H1 (cell line): ENCODE data around the gene JMJD1C. TPM values are rescaled to one million over a fixed set of nuclear protein-coding genes. Genes with fewer than 3 reads are reported as not detected.

Experiments used
- CTCF ChIA-PET: fragments of 300-600 bp; sonication (Branson Sonifier 250); formaldehyde crosslinking; loops from one replicate; lab custom pipeline; 2021; ENCODE audit not compliant: partially characterized antibody; lab: Charles Lee
- POLR2A ChIA-PET: fragments of 300-600 bp; sonication (Branson Sonifier 250); formaldehyde crosslinking; loops from one replicate; lab custom pipeline; 2021; ENCODE audit warnings: inconsistent platforms; ENCODE audit not compliant: partially characterized antibody; lab: Charles Lee
- DNase-seq, 2 experiments: peaks; one replicate each; pipeline versions ENCODE4 v3.0.0 to v3.0.0-alpha.2; 2010 to 2022; ENCODE audit warnings: low spot score in 2 of 2, low read depth in 1 of 2, mixed read lengths in 1 of 2
- FAIRE-seq: peaks from 2 replicates; lab custom pipeline; 2011; peaks lifted over from hg19 to GRCh38; lab: Jason Lieb, UNC
- H2AFZ ChIP-seq: 2 replicates; pipeline ENCODE4 v1.8.1; 2012; ENCODE audit warnings: low read length, inconsistent platforms
- H2AK5ac ChIP-seq: 2 replicates; pipeline ENCODE4 v1.6.1; 2013; ENCODE audit warnings: low read depth, low read length
- H2BK120ac ChIP-seq: replicated peaks from 2 replicates; pipeline ENCODE3; 2013; ENCODE audit warnings: low read depth, low read length, inconsistent platforms
- H2BK12ac ChIP-seq: 2 replicates; pipeline ENCODE4 v1.6.1; 2013; ENCODE audit warnings: low read depth, low read length
- H2BK15ac ChIP-seq: 2 replicates; pipeline ENCODE4 v1.6.1; 2013; ENCODE audit warnings: low read length
- H2BK20ac ChIP-seq: 2 replicates; pipeline ENCODE4 v1.6.1; 2013; ENCODE audit warnings: low read length
- H2BK5ac ChIP-seq: 2 replicates; pipeline ENCODE4 v1.6.1; 2013; ENCODE audit warnings: low read depth, low read length
- H3K14ac ChIP-seq: 2 replicates; pipeline ENCODE4 v1.6.1; 2013; ENCODE audit warnings: inconsistent platforms; ENCODE audit not compliant: insufficient read length
- H3K18ac ChIP-seq: 2 replicates; pipeline ENCODE4 v1.6.1; 2013; ENCODE audit warnings: low read length; ENCODE audit errors: extremely low read depth
- H3K23ac ChIP-seq: 2 replicates; pipeline ENCODE4 v1.6.1; 2013; ENCODE audit warnings: inconsistent platforms; ENCODE audit not compliant: insufficient read length
- H3K23me2 ChIP-seq: 2 replicates; pipeline ENCODE4 v1.6.1; 2013; ENCODE audit warnings: low read depth, low read length
- H3K27ac ChIP-seq: 2 replicates; pipeline ENCODE4 v1.6.1; 2011; ENCODE audit warnings: low read depth, low read length, inconsistent platforms
- H3K27me3 ChIP-seq, 4 experiments: replicated peaks in 1 of 4; 1 replicate in 1 of 4; 2 replicates in 3 of 4; pipeline versions ENCODE4 v1.6.1 to v1.8.1; 2011 to 2013; ENCODE audit warnings: low read length in 3 of 4, mild to moderate bottlenecking in 3 of 4, inconsistent platforms in 2 of 4, mixed read lengths in 2 of 4, moderate library complexity in 1 of 4; ENCODE audit not compliant: control insufficient read depth in 3 of 4, insufficient read depth in 3 of 4; ENCODE audit errors: extremely low read depth in 1 of 4
- H3K36me3 ChIP-seq, 4 experiments: 2 replicates each; pipeline versions ENCODE4 v1.6.1 to v1.8.1; 2011 to 2013; ENCODE audit warnings: mild to moderate bottlenecking in 4 of 4, low read length in 3 of 4, moderate library complexity in 2 of 4, control low read depth in 1 of 4, inconsistent platforms in 1 of 4; ENCODE audit not compliant: insufficient read depth in 4 of 4, control insufficient read depth in 2 of 4
- H3K4ac ChIP-seq: replicated peaks from 2 replicates; pipeline ENCODE3; 2013; ENCODE audit warnings: low read length, low read depth, mixed read lengths, inconsistent platforms; ENCODE audit not compliant: insufficient read length
- H3K4me1 ChIP-seq, 4 experiments: replicated peaks in 1 of 4; 1 replicate in 1 of 4; 2 replicates in 3 of 4; pipeline versions ENCODE4 v1.6.1 to v1.8.1; 2011 to 2013; ENCODE audit warnings: low read length in 3 of 4, inconsistent platforms in 2 of 4, mixed read lengths in 1 of 4; ENCODE audit not compliant: insufficient read depth in 4 of 4, control insufficient read depth in 3 of 4
- H3K4me2 ChIP-seq, 2 experiments: 2 replicates each; pipeline versions ENCODE4 v1.6.1 to v1.8.1; 2011 to 2013; ENCODE audit warnings: low read depth in 2 of 2, low read length in 2 of 2, control low read depth in 1 of 2, inconsistent platforms in 1 of 2, mild to moderate bottlenecking in 1 of 2; ENCODE audit not compliant: insufficient read depth in 1 of 2
- H3K4me3 ChIP-seq, 4 experiments: fragments of 200-600, 300-600 bp in 1 of 4; sonication (generic), shearing (Covaris generic), sonication (Bioruptor Twin) in 1 of 4; 2 replicates each; pipeline versions ENCODE4 v1.5.1 to v1.8.1; 2011 to 2016; ENCODE audit warnings: low read length in 4 of 4, low read depth in 3 of 4, control low read depth in 2 of 4, inconsistent platforms in 2 of 4, mild to moderate bottlenecking in 2 of 4, mixed read lengths in 1 of 4, moderate library complexity in 1 of 4; ENCODE audit not compliant: insufficient read depth in 2 of 4; ENCODE audit errors: extremely low read depth in 1 of 4
- H3K56ac ChIP-seq: replicated peaks from 2 replicates; pipeline ENCODE3; 2013; ENCODE audit warnings: low read depth, mild to moderate bottlenecking, mixed read lengths, low read length, inconsistent platforms; ENCODE audit not compliant: insufficient read length
- H3K79me1 ChIP-seq: 2 replicates; pipeline ENCODE4 v1.6.1; 2013; ENCODE audit warnings: low read depth, low read length, control low read depth
- H3K79me2 ChIP-seq, 2 experiments: 2 replicates each; pipeline versions ENCODE4 v1.6.1 to v1.8.1; 2012 to 2013; ENCODE audit warnings: low read length in 2 of 2, mild to moderate bottlenecking in 2 of 2, inconsistent platforms in 1 of 2; ENCODE audit not compliant: insufficient read depth in 2 of 2, control insufficient read depth in 1 of 2
- H3K9ac ChIP-seq, 4 experiments: replicated peaks in 1 of 4; 1 replicate in 1 of 4; 2 replicates in 3 of 4; pipeline versions ENCODE4 v1.6.1 to v1.8.1; 2011 to 2013; ENCODE audit warnings: low read depth in 3 of 4, low read length in 3 of 4, control low read depth in 2 of 4, mild to moderate bottlenecking in 2 of 4, moderate library complexity in 2 of 4, inconsistent platforms in 1 of 4; ENCODE audit errors: extremely low read depth in 1 of 4
- H3K9me3 ChIP-seq, 2 experiments: 2 replicates each; pipeline versions ENCODE4 v1.6.1 to v1.8.1; 2012 to 2013; ENCODE audit warnings: mild to moderate bottlenecking in 2 of 2, moderate library complexity in 2 of 2, control low read depth in 1 of 2, inconsistent platforms in 1 of 2, low read depth in 1 of 2, low read length in 1 of 2, mixed read lengths in 1 of 2; ENCODE audit not compliant: insufficient read depth in 2 of 2
- H4K20me1 ChIP-seq, 2 experiments: replicated peaks in 1 of 2; 2 replicates each; pipeline versions ENCODE3 to v1.8.1; 2011 to 2013; ENCODE audit warnings: inconsistent platforms in 2 of 2, low read length in 2 of 2, mild to moderate bottlenecking in 1 of 2; ENCODE audit not compliant: insufficient read depth in 2 of 2, control insufficient read depth in 1 of 2
- H4K5ac ChIP-seq: 2 replicates; pipeline ENCODE4 v1.6.1; 2013; ENCODE audit warnings: low read length, low read depth, mixed read lengths, inconsistent platforms; ENCODE audit not compliant: insufficient read length
- H4K8ac ChIP-seq: 2 replicates; pipeline ENCODE4 v1.8.0; 2013; ENCODE audit warnings: mild to moderate bottlenecking, moderate library complexity, low read length, inconsistent platforms; ENCODE audit not compliant: insufficient read depth; ENCODE audit errors: extremely low read depth
- H4K91ac ChIP-seq: replicated peaks from 2 replicates; pipeline ENCODE3; 2013; ENCODE audit warnings: low read length, mixed read lengths, inconsistent platforms; ENCODE audit not compliant: insufficient read length
- EGR1 ChIP-seq: IDR thresholded peaks from 2 replicates; pipeline ENCODE4 v1.6.1; 2011; ENCODE audit warnings: low read depth, low read length, borderline replicate concordance
- TAF7 ChIP-seq: optimal IDR thresholded peaks from 2 replicates; pipeline ENCODE3; 2011; ENCODE audit warnings: low read depth, mild to moderate bottlenecking, inconsistent platforms, low read length, moderate library complexity, borderline replicate concordance
- WGBS, 2 experiments: shearing (Covaris generic) in 1 of 2; methylation state at CpG; one replicate each; pipeline versions ENCODE4 v1.1.6 to v1.1.7; 2013 to 2015; ENCODE audit warnings: low lambda C conversion rate in 2 of 2, mixed read lengths in 2 of 2, inconsistent platforms in 1 of 2, low coverage in 1 of 2, missing lambda C conversion rate in 1 of 2; ENCODE audit not compliant: insufficient replicate concordance in 2 of 2, insufficient coverage in 1 of 2, insufficient read length in 1 of 2; ENCODE audit errors: extremely low coverage in 1 of 2, missing lambda C conversion rate in 1 of 2; 5-methylcytosine and 5-hydroxymethylcytosine counted together
- polyA plus RNA-seq, 7 experiments: library from polyadenylated mRNA; depleted of rRNA in 3 of 7; stranded (reverse) in 5 of 7; unstranded in 2 of 7; fragments of >200 nt in 5 of 7; fragments of 200-250 nt in 2 of 7; gene quantifications; 1 replicate in 5 of 7; 2 replicates in 1 of 7; 4 replicates in 1 of 7; pipeline versions ENCODE4 v1.2.1 to v1.2.3, GENCODE V29; 2011 to 2013; ENCODE audit warnings: missing spikeins in 2 of 7, mixed read lengths in 2 of 7
- total RNA-seq: library from RNA; stranded (reverse); fragmentation: NEBNext Ultra II Directional; extraction: Animal tissue kit (Norgen Biotek cat#: 25700); gene quantifications from 2 replicates; pipeline ENCODE4 v1.2.1, GENCODE V29; 2021

JMJD1C gene
- total and polyA plus RNA-seq, 2 of the 8 experiments (the other 6 are each of a cell fraction or from before 2014, with no cell fraction given) = 54.5 to 210 TPM

GRCh38 chr10:63265683-63266235, 200.0 kb downstream of the JMJD1C start:
- Histone ChIP-seq H2BK5ac (no peak overlapping the region), H4K8ac (no peak overlapping the region), H3K4ac (no peak overlapping the region), H3K56ac (no peak overlapping the region), H3K79me2 (peaks cover 18 to 100% of the 10 kb centered on the region in 2 experiments; a peak in 3 of 4 replicates), H2AK5ac (no peak overlapping the region), H2BK12ac (no peak overlapping the region), H2BK20ac (no peak overlapping the region), H3K4me2 (peak overlapping the region; percentile 39 to 53; a peak in 3 of 4 replicates), H3K4me3 (peak overlapping the region; percentile 78 to 96 (median 82)), H2AFZ (no peak overlapping the region), H4K20me1 (peaks cover 1 to 12% of the 10 kb centered on the region in 2 experiments), H3K23me2 (no peaks in the 10 kb centered on the region), H3K9me3 (no peaks in the 10 kb centered on the region), H4K5ac (peak overlapping the region; percentile 98), H4K91ac (no peak overlapping the region), H3K27ac (no peak overlapping the region), H3K4me1 (no peaks in the 10 kb centered on the region; a peak in 1 of 7 replicates), H2BK15ac (no peak overlapping the region), H3K36me3 (peaks cover 0 to 22% (median 6%) of the 10 kb centered on the region in 4 experiments; a peak in 6 of 8 replicates), H2BK120ac (no peak overlapping the region), H3K18ac (no peak overlapping the region; the same call in 1 of the 2 replicates), H3K23ac (no peak overlapping the region), H3K79me1 (no peaks in the 10 kb centered on the region), H3K9ac (peak overlapping the region in 1 of 4 experiments; percentile 49; a peak in 1 of 7 replicates), H3K27me3 (no peaks in the 10 kb centered on the region), H3K14ac (no peak overlapping the region)
- ChIA-PET CTCF (interaction anchor here (0.6 kb wide), 1 partner anchor 598 kb away, joined by 4 read pairs; no protein-coding TSS in a partner anchor), POLR2A (interaction anchor here (0.7 to 4.0 kb wide), 9 partner anchors 11 to 364 kb away, joined by 3 to 37 read pairs (median 4); partner anchors contain the start of gene REEP3)
- no peak for TF ChIP-seq EGR1
- TF ChIP-seq TAF7 = peak; percentile 14
- FAIRE-seq (no peak), DNase-seq (no peak)
- 3% methylated on average over 2 of the region's 2 CpGs; no CpG with 5 or more reads in 1 of the 2 experiments for WGBS, 2 experiments
